H1 (cell line): ENCODE results near the gene ACCS. TPM values are rescaled to one million over a fixed set of nuclear protein-coding genes. Genes with fewer than 3 reads are reported as not detected.

Experiments used
- CTCF ChIA-PET: fragments of 300-600 bp; sonication (Branson Sonifier 250); formaldehyde crosslinking; loops from one replicate; lab custom pipeline; 2021; ENCODE audit not compliant: partially characterized antibody; lab: Charles Lee
- POLR2A ChIA-PET: fragments of 300-600 bp; sonication (Branson Sonifier 250); formaldehyde crosslinking; loops from one replicate; lab custom pipeline; 2021; ENCODE audit warnings: inconsistent platforms; ENCODE audit not compliant: partially characterized antibody; lab: Charles Lee
- DNase-seq, 2 experiments: peaks; one replicate each; pipeline versions ENCODE4 v3.0.0 to v3.0.0-alpha.2; 2010 to 2022; ENCODE audit warnings: low spot score in 2 of 2, low read depth in 1 of 2, mixed read lengths in 1 of 2
- FAIRE-seq: peaks from 2 replicates; lab custom pipeline; 2011; peaks lifted over from hg19 to GRCh38; lab: Jason Lieb, UNC
- H2AFZ ChIP-seq: 2 replicates; pipeline ENCODE4 v1.8.1; 2012; ENCODE audit warnings: low read length, inconsistent platforms
- H2AK5ac ChIP-seq: 2 replicates; pipeline ENCODE4 v1.6.1; 2013; ENCODE audit warnings: low read depth, low read length
- H2BK120ac ChIP-seq: replicated peaks from 2 replicates; pipeline ENCODE3; 2013; ENCODE audit warnings: low read depth, low read length, inconsistent platforms
- H2BK12ac ChIP-seq: 2 replicates; pipeline ENCODE4 v1.6.1; 2013; ENCODE audit warnings: low read depth, low read length
- H2BK15ac ChIP-seq: 2 replicates; pipeline ENCODE4 v1.6.1; 2013; ENCODE audit warnings: low read length
- H2BK20ac ChIP-seq: 2 replicates; pipeline ENCODE4 v1.6.1; 2013; ENCODE audit warnings: low read length
- H2BK5ac ChIP-seq: 2 replicates; pipeline ENCODE4 v1.6.1; 2013; ENCODE audit warnings: low read depth, low read length
- H3K14ac ChIP-seq: 2 replicates; pipeline ENCODE4 v1.6.1; 2013; ENCODE audit warnings: inconsistent platforms; ENCODE audit not compliant: insufficient read length
- H3K18ac ChIP-seq: 2 replicates; pipeline ENCODE4 v1.6.1; 2013; ENCODE audit warnings: low read length; ENCODE audit errors: extremely low read depth
- H3K23ac ChIP-seq: 2 replicates; pipeline ENCODE4 v1.6.1; 2013; ENCODE audit warnings: inconsistent platforms; ENCODE audit not compliant: insufficient read length
- H3K23me2 ChIP-seq: 2 replicates; pipeline ENCODE4 v1.6.1; 2013; ENCODE audit warnings: low read depth, low read length
- H3K27ac ChIP-seq: 2 replicates; pipeline ENCODE4 v1.6.1; 2011; ENCODE audit warnings: low read depth, low read length, inconsistent platforms
- H3K27me3 ChIP-seq, 4 experiments: replicated peaks in 1 of 4; 1 replicate in 1 of 4; 2 replicates in 3 of 4; pipeline versions ENCODE4 v1.6.1 to v1.8.1; 2011 to 2013; ENCODE audit warnings: low read length in 3 of 4, mild to moderate bottlenecking in 3 of 4, inconsistent platforms in 2 of 4, mixed read lengths in 2 of 4, moderate library complexity in 1 of 4; ENCODE audit not compliant: control insufficient read depth in 3 of 4, insufficient read depth in 3 of 4; ENCODE audit errors: extremely low read depth in 1 of 4
- H3K36me3 ChIP-seq, 4 experiments: 2 replicates each; pipeline versions ENCODE4 v1.6.1 to v1.8.1; 2011 to 2013; ENCODE audit warnings: mild to moderate bottlenecking in 4 of 4, low read length in 3 of 4, moderate library complexity in 2 of 4, control low read depth in 1 of 4, inconsistent platforms in 1 of 4; ENCODE audit not compliant: insufficient read depth in 4 of 4, control insufficient read depth in 2 of 4
- H3K4ac ChIP-seq: replicated peaks from 2 replicates; pipeline ENCODE3; 2013; ENCODE audit warnings: low read length, low read depth, mixed read lengths, inconsistent platforms; ENCODE audit not compliant: insufficient read length
- H3K4me1 ChIP-seq, 4 experiments: replicated peaks in 1 of 4; 1 replicate in 1 of 4; 2 replicates in 3 of 4; pipeline versions ENCODE4 v1.6.1 to v1.8.1; 2011 to 2013; ENCODE audit warnings: low read length in 3 of 4, inconsistent platforms in 2 of 4, mixed read lengths in 1 of 4; ENCODE audit not compliant: insufficient read depth in 4 of 4, control insufficient read depth in 3 of 4
- H3K4me2 ChIP-seq, 2 experiments: 2 replicates each; pipeline versions ENCODE4 v1.6.1 to v1.8.1; 2011 to 2013; ENCODE audit warnings: low read depth in 2 of 2, low read length in 2 of 2, control low read depth in 1 of 2, inconsistent platforms in 1 of 2, mild to moderate bottlenecking in 1 of 2; ENCODE audit not compliant: insufficient read depth in 1 of 2
- H3K4me3 ChIP-seq, 4 experiments: fragments of 200-600, 300-600 bp in 1 of 4; sonication (generic), shearing (Covaris generic), sonication (Bioruptor Twin) in 1 of 4; 2 replicates each; pipeline versions ENCODE4 v1.5.1 to v1.8.1; 2011 to 2016; ENCODE audit warnings: low read length in 4 of 4, low read depth in 3 of 4, control low read depth in 2 of 4, inconsistent platforms in 2 of 4, mild to moderate bottlenecking in 2 of 4, mixed read lengths in 1 of 4, moderate library complexity in 1 of 4; ENCODE audit not compliant: insufficient read depth in 2 of 4; ENCODE audit errors: extremely low read depth in 1 of 4
- H3K56ac ChIP-seq: replicated peaks from 2 replicates; pipeline ENCODE3; 2013; ENCODE audit warnings: low read depth, mild to moderate bottlenecking, mixed read lengths, low read length, inconsistent platforms; ENCODE audit not compliant: insufficient read length
- H3K79me1 ChIP-seq: 2 replicates; pipeline ENCODE4 v1.6.1; 2013; ENCODE audit warnings: low read depth, low read length, control low read depth
- H3K79me2 ChIP-seq, 2 experiments: 2 replicates each; pipeline versions ENCODE4 v1.6.1 to v1.8.1; 2012 to 2013; ENCODE audit warnings: low read length in 2 of 2, mild to moderate bottlenecking in 2 of 2, inconsistent platforms in 1 of 2; ENCODE audit not compliant: insufficient read depth in 2 of 2, control insufficient read depth in 1 of 2
- H3K9ac ChIP-seq, 4 experiments: replicated peaks in 1 of 4; 1 replicate in 1 of 4; 2 replicates in 3 of 4; pipeline versions ENCODE4 v1.6.1 to v1.8.1; 2011 to 2013; ENCODE audit warnings: low read depth in 3 of 4, low read length in 3 of 4, control low read depth in 2 of 4, mild to moderate bottlenecking in 2 of 4, moderate library complexity in 2 of 4, inconsistent platforms in 1 of 4; ENCODE audit errors: extremely low read depth in 1 of 4
- H3K9me3 ChIP-seq, 2 experiments: 2 replicates each; pipeline versions ENCODE4 v1.6.1 to v1.8.1; 2012 to 2013; ENCODE audit warnings: mild to moderate bottlenecking in 2 of 2, moderate library complexity in 2 of 2, control low read depth in 1 of 2, inconsistent platforms in 1 of 2, low read depth in 1 of 2, low read length in 1 of 2, mixed read lengths in 1 of 2; ENCODE audit not compliant: insufficient read depth in 2 of 2
- H4K20me1 ChIP-seq, 2 experiments: replicated peaks in 1 of 2; 2 replicates each; pipeline versions ENCODE3 to v1.8.1; 2011 to 2013; ENCODE audit warnings: inconsistent platforms in 2 of 2, low read length in 2 of 2, mild to moderate bottlenecking in 1 of 2; ENCODE audit not compliant: insufficient read depth in 2 of 2, control insufficient read depth in 1 of 2
- H4K5ac ChIP-seq: 2 replicates; pipeline ENCODE4 v1.6.1; 2013; ENCODE audit warnings: low read length, low read depth, mixed read lengths, inconsistent platforms; ENCODE audit not compliant: insufficient read length
- H4K8ac ChIP-seq: 2 replicates; pipeline ENCODE4 v1.8.0; 2013; ENCODE audit warnings: mild to moderate bottlenecking, moderate library complexity, low read length, inconsistent platforms; ENCODE audit not compliant: insufficient read depth; ENCODE audit errors: extremely low read depth
- H4K91ac ChIP-seq: replicated peaks from 2 replicates; pipeline ENCODE3; 2013; ENCODE audit warnings: low read length, mixed read lengths, inconsistent platforms; ENCODE audit not compliant: insufficient read length
- CBX8 ChIP-seq: fragments of 300-800, 300-1000 bp; sonication (generic); IDR thresholded peaks from 2 replicates; pipeline ENCODE4 v1.7.1; 2016; ENCODE audit warnings: low read depth, low read length, borderline replicate concordance
- CTBP2 ChIP-seq: IDR thresholded peaks from 2 replicates; pipeline ENCODE4 v1.7.0; 2011; ENCODE audit warnings: borderline replicate concordance, mild to moderate bottlenecking, moderate library complexity, mixed read lengths, low read length; ENCODE audit not compliant: insufficient read depth, insufficient read length
- FOSL1 ChIP-seq: IDR thresholded peaks from 2 replicates; pipeline ENCODE4 v1.6.1; 2011; ENCODE audit warnings: mild to moderate bottlenecking, low read depth, low read length, moderate library complexity; ENCODE audit not compliant: insufficient read depth
- GTF2F1 ChIP-seq: IDR thresholded peaks from 2 replicates; pipeline ENCODE4 v1.6.1; 2012; ENCODE audit warnings: low read depth, low read length, improper control_type of control experiment, borderline replicate concordance
- HDAC2 ChIP-seq, 2 experiments: fragments of 300-600 bp in 1 of 2; sonication (generic) in 1 of 2; IDR thresholded peaks; 2 replicates each; pipeline ENCODE4 v1.6.1; 2011 to 2012; ENCODE audit warnings: low read depth in 2 of 2, low read length in 2 of 2, mild to moderate bottlenecking in 2 of 2, moderate library complexity in 2 of 2, borderline replicate concordance in 1 of 2, inconsistent platforms in 1 of 2
- SP2 ChIP-seq: IDR thresholded peaks from 2 replicates; pipeline ENCODE4 v1.6.1; 2012; ENCODE audit warnings: mild to moderate bottlenecking, low read length, inconsistent platforms
- TBP ChIP-seq: IDR thresholded peaks from 2 replicates; pipeline ENCODE4 v1.6.1; 2011; ENCODE audit warnings: low read depth, low read length, improper control_type of control experiment
- WGBS, 2 experiments: shearing (Covaris generic) in 1 of 2; methylation state at CpG; one replicate each; pipeline versions ENCODE4 v1.1.6 to v1.1.7; 2013 to 2015; ENCODE audit warnings: low lambda C conversion rate in 2 of 2, mixed read lengths in 2 of 2, inconsistent platforms in 1 of 2, low coverage in 1 of 2, missing lambda C conversion rate in 1 of 2; ENCODE audit not compliant: insufficient replicate concordance in 2 of 2, insufficient coverage in 1 of 2, insufficient read length in 1 of 2; ENCODE audit errors: extremely low coverage in 1 of 2, missing lambda C conversion rate in 1 of 2; 5-methylcytosine and 5-hydroxymethylcytosine counted together
- polyA plus RNA-seq, 7 experiments: library from polyadenylated mRNA; depleted of rRNA in 3 of 7; stranded (reverse) in 5 of 7; unstranded in 2 of 7; fragments of >200 nt in 5 of 7; fragments of 200-250 nt in 2 of 7; gene quantifications; 1 replicate in 5 of 7; 2 replicates in 1 of 7; 4 replicates in 1 of 7; pipeline versions ENCODE4 v1.2.1 to v1.2.3, GENCODE V29; 2011 to 2013; ENCODE audit warnings: missing spikeins in 2 of 7, mixed read lengths in 2 of 7
- total RNA-seq: library from RNA; stranded (reverse); fragmentation: NEBNext Ultra II Directional; extraction: Animal tissue kit (Norgen Biotek cat#: 25700); gene quantifications from 2 replicates; pipeline ENCODE4 v1.2.1, GENCODE V29; 2021
- TF ChIP-seq, protein P1 (sequence below): IDR thresholded peaks from 2 replicates; pipeline ENCODE4 v1.6.1; 2011; ENCODE audit warnings: low read length, improper control_type of control experiment
- TF ChIP-seq, protein P2 (sequence below): IDR thresholded peaks from 2 replicates; pipeline ENCODE4 v1.6.1; 2012; ENCODE audit warnings: low read length, inconsistent platforms
- TF ChIP-seq, protein P3 (sequence below): IDR thresholded peaks from 2 replicates; pipeline ENCODE4 v1.6.1; 2012; ENCODE audit warnings: inconsistent platforms

The ACCS gene
- total and polyA plus RNA-seq, 2 of the 8 experiments (the other 6 are each of a cell fraction or from before 2014, with no cell fraction given): 6.0 to 8.0 TPM

DNA sequence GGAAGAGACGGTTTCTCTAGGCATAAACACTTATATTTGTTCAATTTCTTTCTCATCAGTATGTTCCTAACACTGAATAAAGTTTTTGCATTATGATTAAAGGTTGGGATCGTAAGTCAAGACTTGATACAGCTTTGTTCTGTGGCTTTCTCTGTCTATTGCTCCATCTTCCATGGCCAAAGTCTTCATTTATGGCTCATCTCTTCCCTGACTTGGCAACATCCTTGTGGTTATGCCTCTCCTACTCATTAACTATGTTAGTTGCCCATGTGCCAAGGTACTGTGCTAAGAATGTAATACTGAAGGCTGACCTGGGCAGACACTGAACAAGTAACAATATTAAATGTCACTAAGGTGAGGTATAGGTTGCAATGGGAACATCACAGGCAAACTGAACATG, 19.9 kb upstream of the ACCS start:
- Histone ChIP-seq H3K79me2 (no peaks in the 10 kb centered on the region), H4K8ac (no peak overlapping the region), H3K4me1 (no peaks in the 10 kb centered on the region), H2BK12ac (no peak overlapping the region), H3K36me3 (no peaks in the 10 kb centered on the region), H3K14ac (no peak overlapping the region), H3K27ac (no peak overlapping the region), H2BK15ac (no peak overlapping the region), H3K23ac (no peak overlapping the region), H4K5ac (no peak overlapping the region), H4K20me1 (no peaks in the 10 kb centered on the region), H2AFZ (0 out of 2 replicates have a peak overlapping the region, but pooled peaks have one; percentile 8), H3K79me1 (no peaks in the 10 kb centered on the region; the same call in 1 of the 2 replicates), H3K23me2 (no peaks in the 10 kb centered on the region), H3K27me3 (no peaks in the 10 kb centered on the region), H3K4ac (no peak overlapping the region), H3K4me2 (no peak overlapping the region), H3K9ac (no peak overlapping the region), H3K9me3 (peaks cover 0 to 6% of the 10 kb centered on the region in 2 experiments; a peak in 2 of 4 replicates), H2BK120ac (no peak overlapping the region), H3K56ac (no peak overlapping the region), H4K91ac (no peak overlapping the region), H3K18ac (no peak overlapping the region), H2BK5ac (no peak overlapping the region), H3K4me3 (no peak overlapping the region), H2BK20ac (no peak overlapping the region), H2AK5ac (no peak overlapping the region)
- WGBS, 2 experiments: 82% methylated on average over 2 of the region's 2 CpGs; no CpG with 5 or more reads in 1 of the 2 experiments
- no peak for DNase-seq
- FAIRE-seq: no peak
- ChIA-PET POLR2A (no interaction called here), CTCF (interaction anchor here (1.1 to 9.9 kb wide), 4 partner anchors 9 to 157 kb away, joined by 3 to 80 read pairs (median 4); no protein-coding TSS in a partner anchor)
- TF ChIP-seq HDAC2 (IDR thresholded peaks at IDR 0.05; ENCODE audit: borderline replicate concordance in 1 of 2, low read depth in 2 of 2, low read length in 2 of 2) (no peak), CTBP2 (no peak), GTF2F1 (no peak), TBP (no peak), SP2 (no peak), CBX8 (no peak), FOSL1 (no peak)
- TF ChIP-seq, protein P1, sequence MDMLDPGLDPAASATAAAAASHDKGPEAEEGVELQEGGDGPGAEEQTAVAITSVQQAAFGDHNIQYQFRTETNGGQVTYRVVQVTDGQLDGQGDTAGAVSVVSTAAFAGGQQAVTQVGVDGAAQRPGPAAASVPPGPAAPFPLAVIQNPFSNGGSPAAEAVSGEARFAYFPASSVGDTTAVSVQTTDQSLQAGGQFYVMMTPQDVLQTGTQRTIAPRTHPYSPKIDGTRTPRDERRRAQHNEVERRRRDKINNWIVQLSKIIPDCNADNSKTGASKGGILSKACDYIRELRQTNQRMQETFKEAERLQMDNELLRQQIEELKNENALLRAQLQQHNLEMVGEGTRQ: no peak
- TF ChIP-seq, protein P2, sequence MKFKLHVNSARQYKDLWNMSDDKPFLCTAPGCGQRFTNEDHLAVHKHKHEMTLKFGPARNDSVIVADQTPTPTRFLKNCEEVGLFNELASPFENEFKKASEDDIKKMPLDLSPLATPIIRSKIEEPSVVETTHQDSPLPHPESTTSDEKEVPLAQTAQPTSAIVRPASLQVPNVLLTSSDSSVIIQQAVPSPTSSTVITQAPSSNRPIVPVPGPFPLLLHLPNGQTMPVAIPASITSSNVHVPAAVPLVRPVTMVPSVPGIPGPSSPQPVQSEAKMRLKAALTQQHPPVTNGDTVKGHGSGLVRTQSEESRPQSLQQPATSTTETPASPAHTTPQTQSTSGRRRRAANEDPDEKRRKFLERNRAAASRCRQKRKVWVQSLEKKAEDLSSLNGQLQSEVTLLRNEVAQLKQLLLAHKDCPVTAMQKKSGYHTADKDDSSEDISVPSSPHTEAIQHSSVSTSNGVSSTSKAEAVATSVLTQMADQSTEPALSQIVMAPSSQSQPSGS: no peak
- TF ChIP-seq, protein P3, sequence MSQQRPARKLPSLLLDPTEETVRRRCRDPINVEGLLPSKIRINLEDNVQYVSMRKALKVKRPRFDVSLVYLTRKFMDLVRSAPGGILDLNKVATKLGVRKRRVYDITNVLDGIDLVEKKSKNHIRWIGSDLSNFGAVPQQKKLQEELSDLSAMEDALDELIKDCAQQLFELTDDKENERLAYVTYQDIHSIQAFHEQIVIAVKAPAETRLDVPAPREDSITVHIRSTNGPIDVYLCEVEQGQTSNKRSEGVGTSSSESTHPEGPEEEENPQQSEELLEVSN: no peak
